GM18505 (cell line): Measurements from ENCODE around the gene HSPG2.
"Not testable (repeated sequence)": the region's sequence is repeated elsewhere in the genome, so short reads cannot be mapped to it uniquely, and the experiment has no call there.

Source experiments
- ATAC-seq: cut with Tn5 transposase; IDR thresholded peaks from one replicate; pipeline ENCODE4 v1.9.1; 2021; ENCODE audit not compliant: unreplicated experiment
- POLR2A ChIP-seq: IDR thresholded peaks from 4 replicates; pipeline ENCODE4 v1.6.1; 2011; ENCODE audit warnings: borderline replicate concordance; ENCODE audit not compliant: insufficient read depth, insufficient read length; ENCODE audit errors: extremely low read depth

The HSPG2 gene

GRCh38 chr1:21839337-21840037 is 97.6 kb downstream of the HSPG2 start:
- TF ChIP-seq POLR2A = no peak
- ATAC-seq = no peak

- TF ChIP-seq POLR2A = no peak
These were observed 98.6 kb downstream of the HSPG2 start for GRCh38 chr1:21838359-21839157.

GRCh38 chr1:21837476-21837875 is 99.6 kb downstream of the HSPG2 start:
- ATAC-seq = no peak
- TF ChIP-seq POLR2A = no peak

More at GRCh38 chr1:21838359-21839157, 98.6 kb downstream of the HSPG2 start:
- ATAC-seq = no peak

- ATAC-seq = no peak
- no peak for TF ChIP-seq POLR2A
These were observed 100.4 kb downstream of the HSPG2 start for GRCh38 chr1:21836729-21837128.

- no peak for TF ChIP-seq POLR2A
- no peak for ATAC-seq
These were observed 101.1 kb downstream of the HSPG2 start for GRCh38 chr1:21836010-21836409.

GRCh38 chr1:21834666-21835065 is 102.4 kb downstream of the HSPG2 start:
- no peak for ATAC-seq
- no peak for TF ChIP-seq POLR2A

GRCh38 chr1:21834094-21834493 is 103.0 kb downstream of the HSPG2 start:
- TF ChIP-seq POLR2A = no peak
- no peak for ATAC-seq

- no peak for ATAC-seq
These were observed 103.6 kb downstream of the HSPG2 start for GRCh38 chr1:21833392-21833976.

GRCh38 chr1:21831454-21831970 is 105.6 kb downstream of the HSPG2 start:
- ATAC-seq = no peak
- no peak for TF ChIP-seq POLR2A

More at GRCh38 chr1:21833392-21833976, 103.6 kb downstream of the HSPG2 start:
- no peak for TF ChIP-seq POLR2A

- no peak for TF ChIP-seq POLR2A
- no peak for ATAC-seq
These were observed 106.2 kb downstream of the HSPG2 start for GRCh38 chr1:21830792-21831453.

- no peak for TF ChIP-seq POLR2A
- ATAC-seq = no peak
These were observed 107.8 kb downstream of the HSPG2 start for GRCh38 chr1:21829294-21829693.

- peak; percentile 15 for TF ChIP-seq POLR2A
- no peak for ATAC-seq
These were observed 108.5 kb downstream of the HSPG2 start for GRCh38 chr1:21828506-21829210.

- TF ChIP-seq POLR2A = no peak
- ATAC-seq = no peak
These were observed 109.0 kb downstream of the HSPG2 start for GRCh38 chr1:21828075-21828474.

- no peak for TF ChIP-seq POLR2A
- ATAC-seq = no peak
These were observed 109.9 kb downstream of the HSPG2 start for GRCh38 chr1:21827141-21827679.

- not testable (repeated sequence) for ATAC-seq
These were observed 110.4 kb downstream of the HSPG2 start for GRCh38 chr1:21826694-21827093.
